Liver (tissue), 9 donors: Measurements from ENCODE around the gene FRMD4A. TPM values are rescaled to one million over a fixed set of nuclear protein-coding genes. Genes with fewer than 3 reads are reported as not detected.

ENCODE experiments used
- DNase-seq: peaks from one replicate; pipeline ENCODE4 v3.0.0-alpha.2; 2017; ENCODE audit warnings: low spot score
- H3K27ac ChIP-seq, 2 donors: one replicate each; pipeline ENCODE4 v1.7.0; 2013; ENCODE audit warnings: inconsistent platforms in 2 of 2, low read length in 2 of 2, control low read depth in 1 of 2, low read depth in 1 of 2, mild to moderate bottlenecking in 1 of 2
- H3K27me3 ChIP-seq, 4 donors: one replicate each; pipeline versions ENCODE4 v1.6.1 to v1.7.0; 2013; ENCODE audit warnings: low read length in 3 of 4, inconsistent platforms in 1 of 4, mild to moderate bottlenecking in 1 of 4, moderate library complexity in 1 of 4; ENCODE audit not compliant: control insufficient read depth in 4 of 4, insufficient read depth in 4 of 4
- H3K36me3 ChIP-seq, 4 donors: one replicate each; pipeline versions ENCODE4 v1.6.1 to v1.7.0; 2013; ENCODE audit warnings: low read length in 3 of 4, mild to moderate bottlenecking in 3 of 4, low read depth in 1 of 4, moderate library complexity in 1 of 4; ENCODE audit not compliant: control insufficient read depth in 4 of 4, insufficient read depth in 3 of 4
- H3K4me1 ChIP-seq, 4 donors: one replicate each; pipeline versions ENCODE4 v1.6.1 to v1.7.0; 2013; ENCODE audit warnings: low read length in 3 of 4, mild to moderate bottlenecking in 3 of 4, moderate library complexity in 1 of 4; ENCODE audit not compliant: control insufficient read depth in 4 of 4, insufficient read depth in 4 of 4
- H3K4me3 ChIP-seq, 3 donors: one replicate each; pipeline versions ENCODE4 v1.6.1 to v1.7.0; 2013; ENCODE audit warnings: low read length in 3 of 3, control low read depth in 1 of 3, low read depth in 1 of 3, mild to moderate bottlenecking in 1 of 3
- H3K9ac ChIP-seq, 2 donors: one replicate each; pipeline ENCODE4 v1.7.0; 2013; ENCODE audit warnings: low read length in 2 of 2, mild to moderate bottlenecking in 2 of 2, moderate library complexity in 2 of 2, control low read depth in 1 of 2, low read depth in 1 of 2
- H3K9me3 ChIP-seq, 4 donors: one replicate each; pipeline versions ENCODE4 v1.6.1 to v1.7.0; 2013; ENCODE audit warnings: low read length in 3 of 4; ENCODE audit not compliant: control insufficient read depth in 4 of 4
- CTCF ChIP-seq: fragments of 150-350 bp; IDR thresholded peaks from 2 replicates; pipeline ENCODE4 v1.5.1; 2017; ENCODE audit warnings: improper control_type of control experiment, low read depth, low read length; ENCODE audit not compliant: missing input control
- EGR1 ChIP-seq, 2 donors: IDR thresholded peaks; 2 replicates each; pipeline ENCODE4 v1.6.1; 2016 to 2018; ENCODE audit warnings: antibody characterized with exemption in 2 of 2, low read depth in 2 of 2
- FOXA2 ChIP-seq: IDR thresholded peaks from 2 replicates; pipeline ENCODE4 v1.6.1; 2016; ENCODE audit warnings: antibody characterized with exemption
- GABPA ChIP-seq, 2 donors: IDR thresholded peaks in 1 of 2; conservative IDR thresholded peaks in 1 of 2; 2 replicates each; pipeline ENCODE4 v1.6.1; 2016; ENCODE audit warnings: antibody characterized with exemption in 2 of 2, mild to moderate bottlenecking in 1 of 2, moderate library complexity in 1 of 2
- HNF4A ChIP-seq, 2 donors: conservative IDR thresholded peaks; 2 replicates each; pipeline ENCODE4 v1.6.1; 2016; ENCODE audit warnings: antibody characterized with exemption in 2 of 2, mild to moderate bottlenecking in 2 of 2
- HNF4G ChIP-seq: IDR thresholded peaks from 2 replicates; pipeline ENCODE4 v1.6.1; 2016; ENCODE audit warnings: antibody characterized with exemption
- JUND ChIP-seq, 2 donors: IDR thresholded peaks; 2 replicates each; pipeline ENCODE4 v1.6.1; 2016; ENCODE audit warnings: antibody characterized with exemption in 2 of 2
- MAX ChIP-seq: IDR thresholded peaks from 2 replicates; pipeline ENCODE4 v1.6.1; 2016; ENCODE audit warnings: antibody characterized with exemption
- NR2F2 ChIP-seq: IDR thresholded peaks from 2 replicates; pipeline ENCODE4 v1.6.1; 2016; ENCODE audit warnings: antibody characterized with exemption
- RAD21 ChIP-seq, 2 donors: IDR thresholded peaks; 2 replicates each; pipeline ENCODE4 v1.6.1; 2016; ENCODE audit warnings: antibody characterized with exemption in 2 of 2, mild to moderate bottlenecking in 2 of 2
- RXRA ChIP-seq, 2 donors: IDR thresholded peaks; 2 replicates each; pipeline ENCODE4 v1.6.1; 2017 to 2018; ENCODE audit warnings: antibody characterized with exemption in 2 of 2, mild to moderate bottlenecking in 1 of 2
- SP1 ChIP-seq: IDR thresholded peaks from 2 replicates; pipeline ENCODE4 v1.6.1; 2018; ENCODE audit warnings: antibody characterized with exemption, mild to moderate bottlenecking
- TAF1 ChIP-seq: conservative IDR thresholded peaks from 2 replicates; pipeline ENCODE4 v1.6.1; 2016; ENCODE audit warnings: antibody characterized with exemption, mild to moderate bottlenecking
- YY1 ChIP-seq: IDR thresholded peaks from 2 replicates; pipeline ENCODE4 v1.6.1; 2016; ENCODE audit warnings: antibody characterized with exemption, mild to moderate bottlenecking
- WGBS: extraction: QIAGEN DNeasy Blood & Tissue Kit; methylation state at CpG from one replicate; pipeline ENCODE4 v1.1.7; 2013; 5-methylcytosine and 5-hydroxymethylcytosine counted together
- polyA plus RNA-seq, 2 donors: library from polyadenylated mRNA; stranded (reverse) in 1 of 2; unstranded in 1 of 2; fragments of 200-250 nt in 1 of 2; fragments of >200 nt in 1 of 2; fragmentation: Nextera tagmentation in 1 of 2; extraction: Ambion mirVana in 1 of 2; gene quantifications; one replicate each; pipeline versions ENCODE4 v1.2.1 to v1.2.3, GENCODE V29; 2013 to 2015
- total RNA-seq, 2 donors: library from RNA; depleted of rRNA; stranded (reverse); fragments of >200 nt; gene quantifications; one replicate each; pipeline ENCODE4 v1.2.3, GENCODE V29; 2014
- TF ChIP-seq, protein P1 (sequence below): IDR thresholded peaks from 2 replicates; pipeline ENCODE4 v1.6.1; 2016; ENCODE audit warnings: antibody characterized with exemption
- TF ChIP-seq, protein P2 (sequence below): IDR thresholded peaks from 2 replicates; pipeline ENCODE4 v1.6.1; 2016; ENCODE audit warnings: antibody characterized with exemption, mild to moderate bottlenecking
- donor health status: healthy.
- donor health status: healthy.
- donor health status: healthy.
- donor health status: healthy.
- donor health status: healthy.

Gene FRMD4A
- total and polyA plus RNA-seq, 4 donors: 8.2 to 34.3 (median 13.1) TPM

GRCh38 chr10:14089556-14090292 lies 241.0 kb downstream of the FRMD4A start:
- DNase-seq: no peak
- H3K4me1 ChIP-seq: no peaks in the 10 kb centered on the region
- 85% methylated on average over 17 of the region's 17 CpGs for WGBS
- H3K4me3 ChIP-seq: no peak overlapping the region
- no peaks in the 10 kb centered on the region for H3K36me3 ChIP-seq
- H3K27me3 ChIP-seq: peaks cover 0 to 2% (median 0%) of the 10 kb centered on the region in 4 donors
- H3K9me3 ChIP-seq: no peaks in the 10 kb centered on the region
- no peak overlapping the region for H3K9ac ChIP-seq
- H3K27ac ChIP-seq: no peak overlapping the region
- TF ChIP-seq MAX (no peak), RAD21 (IDR thresholded peaks at IDR 0.05) (no peak), RXRA (IDR thresholded peaks at IDR 0.05) (no peak), JUND (IDR thresholded peaks at IDR 0.05) (no peak), SP1 (no peak), NR2F2 (no peak), HNF4A (conservative IDR thresholded peaks at IDR 0.05) (no peak), GABPA (IDR thresholded peaks at IDR 0.05 in 1 of 2, conservative IDR thresholded peaks at IDR 0.05 in 1 of 2) (no peak), HNF4G (no peak), YY1 (no peak), FOXA2 (no peak), CTCF (no peak), EGR1 (IDR thresholded peaks at IDR 0.05; ENCODE audit: low read depth in 2 of 2) (no peak), TAF1 (no peak)
- TF ChIP-seq, protein P1, sequence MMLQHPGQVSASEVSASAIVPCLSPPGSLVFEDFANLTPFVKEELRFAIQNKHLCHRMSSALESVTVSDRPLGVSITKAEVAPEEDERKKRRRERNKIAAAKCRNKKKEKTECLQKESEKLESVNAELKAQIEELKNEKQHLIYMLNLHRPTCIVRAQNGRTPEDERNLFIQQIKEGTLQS: no peak
- TF ChIP-seq, protein P2, sequence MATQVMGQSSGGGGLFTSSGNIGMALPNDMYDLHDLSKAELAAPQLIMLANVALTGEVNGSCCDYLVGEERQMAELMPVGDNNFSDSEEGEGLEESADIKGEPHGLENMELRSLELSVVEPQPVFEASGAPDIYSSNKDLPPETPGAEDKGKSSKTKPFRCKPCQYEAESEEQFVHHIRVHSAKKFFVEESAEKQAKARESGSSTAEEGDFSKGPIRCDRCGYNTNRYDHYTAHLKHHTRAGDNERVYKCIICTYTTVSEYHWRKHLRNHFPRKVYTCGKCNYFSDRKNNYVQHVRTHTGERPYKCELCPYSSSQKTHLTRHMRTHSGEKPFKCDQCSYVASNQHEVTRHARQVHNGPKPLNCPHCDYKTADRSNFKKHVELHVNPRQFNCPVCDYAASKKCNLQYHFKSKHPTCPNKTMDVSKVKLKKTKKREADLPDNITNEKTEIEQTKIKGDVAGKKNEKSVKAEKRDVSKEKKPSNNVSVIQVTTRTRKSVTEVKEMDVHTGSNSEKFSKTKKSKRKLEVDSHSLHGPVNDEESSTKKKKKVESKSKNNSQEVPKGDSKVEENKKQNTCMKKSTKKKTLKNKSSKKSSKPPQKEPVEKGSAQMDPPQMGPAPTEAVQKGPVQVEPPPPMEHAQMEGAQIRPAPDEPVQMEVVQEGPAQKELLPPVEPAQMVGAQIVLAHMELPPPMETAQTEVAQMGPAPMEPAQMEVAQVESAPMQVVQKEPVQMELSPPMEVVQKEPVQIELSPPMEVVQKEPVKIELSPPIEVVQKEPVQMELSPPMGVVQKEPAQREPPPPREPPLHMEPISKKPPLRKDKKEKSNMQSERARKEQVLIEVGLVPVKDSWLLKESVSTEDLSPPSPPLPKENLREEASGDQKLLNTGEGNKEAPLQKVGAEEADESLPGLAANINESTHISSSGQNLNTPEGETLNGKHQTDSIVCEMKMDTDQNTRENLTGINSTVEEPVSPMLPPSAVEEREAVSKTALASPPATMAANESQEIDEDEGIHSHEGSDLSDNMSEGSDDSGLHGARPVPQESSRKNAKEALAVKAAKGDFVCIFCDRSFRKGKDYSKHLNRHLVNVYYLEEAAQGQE: no peak

DNA sequence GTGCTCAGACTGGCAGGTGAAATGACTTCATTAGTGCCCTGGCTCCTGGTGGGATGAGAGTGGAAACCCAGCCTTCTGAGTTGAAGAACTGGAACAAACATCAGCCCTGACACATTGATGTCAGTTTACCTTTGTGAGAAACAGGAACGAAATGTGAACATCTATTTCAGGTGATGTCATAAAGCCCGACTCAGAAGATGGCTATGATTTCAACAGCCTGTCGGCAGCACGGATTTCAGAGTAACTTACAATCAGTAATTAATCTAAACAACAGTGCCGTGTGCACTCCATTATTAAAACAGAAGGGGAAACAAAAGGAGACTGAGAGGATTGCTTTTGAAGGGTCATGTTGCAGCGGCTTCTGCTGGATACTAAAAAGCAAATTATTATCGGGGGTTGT lies 243.2 kb downstream of the FRMD4A start:
- Histone ChIP-seq H3K36me3 (no peaks in the 10 kb centered on the region), H3K27me3 (peaks cover 0 to 2% (median 0%) of the 10 kb centered on the region in 4 donors), H3K4me1 (no peaks in the 10 kb centered on the region), H3K27ac (no peak overlapping the region), H3K9me3 (no peaks in the 10 kb centered on the region), H3K4me3 (no peak overlapping the region), H3K9ac (no peak overlapping the region)
- DNase-seq: no peak
- 83% methylated on average over 7 of the region's 7 CpGs for WGBS
- TF ChIP-seq TAF1: no peak
- no peak for TF ChIP-seq GABPA (IDR thresholded peaks at IDR 0.05 in 1 of 2, conservative IDR thresholded peaks at IDR 0.05 in 1 of 2)
- TF ChIP-seq YY1: no peak
- no peak for TF ChIP-seq JUND (IDR thresholded peaks at IDR 0.05)
